SK-N-SH treated with all-trans-retinoic acid at 6 μM for 48 hours (cell line): ENCODE data around the gene CCDC88A.

Source experiments
- ZNF8 ChIP-seq: fragments of 450-650 bp; formaldehyde crosslinking; IDR thresholded peaks from 2 replicates; pipeline ENCODE4 v1.5.0; 2020; ENCODE audit warnings: mild to moderate bottlenecking, moderate library complexity
- TF ChIP-seq, protein P1 (sequence below): fragments of 250-450 bp; sonication (Bioruptor Pico); IDR thresholded peaks from 2 replicates; pipeline ENCODE4 v1.5.1; 2021; ENCODE audit warnings: mild to moderate bottlenecking, moderate library complexity

DNA sequence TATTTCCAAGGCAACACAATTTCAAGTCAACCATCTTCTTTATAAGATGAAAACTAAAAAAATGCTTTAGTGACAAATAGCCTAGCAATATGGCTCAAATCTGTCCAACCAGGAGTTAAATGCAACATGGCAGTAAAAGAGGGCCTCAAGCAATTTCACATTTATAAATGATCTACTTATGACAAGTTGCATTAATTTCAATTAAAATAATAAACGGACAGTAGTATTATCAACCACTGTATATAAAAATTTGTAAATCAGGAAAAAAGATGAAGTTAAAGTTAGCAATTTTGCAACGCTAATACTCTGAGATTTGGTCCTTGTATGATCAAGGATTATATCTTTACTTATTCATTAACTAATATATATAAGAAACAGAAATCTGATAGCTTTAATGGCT lies 19.3 kb downstream of the CCDC88A start:
- TF ChIP-seq, protein P1, sequence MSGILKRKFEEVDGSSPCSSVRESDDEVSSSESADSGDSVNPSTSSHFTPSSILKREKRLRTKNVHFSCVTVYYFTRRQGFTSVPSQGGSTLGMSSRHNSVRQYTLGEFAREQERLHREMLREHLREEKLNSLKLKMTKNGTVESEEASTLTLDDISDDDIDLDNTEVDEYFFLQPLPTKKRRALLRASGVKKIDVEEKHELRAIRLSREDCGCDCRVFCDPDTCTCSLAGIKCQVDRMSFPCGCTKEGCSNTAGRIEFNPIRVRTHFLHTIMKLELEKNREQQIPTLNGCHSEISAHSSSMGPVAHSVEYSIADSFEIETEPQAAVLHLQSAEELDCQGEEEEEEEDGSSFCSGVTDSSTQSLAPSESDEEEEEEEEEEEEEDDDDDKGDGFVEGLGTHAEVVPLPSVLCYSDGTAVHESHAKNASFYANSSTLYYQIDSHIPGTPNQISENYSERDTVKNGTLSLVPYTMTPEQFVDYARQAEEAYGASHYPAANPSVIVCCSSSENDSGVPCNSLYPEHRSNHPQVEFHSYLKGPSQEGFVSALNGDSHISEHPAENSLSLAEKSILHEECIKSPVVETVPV: no peak
- no peak for TF ChIP-seq ZNF8
